Panc1 (cell line): ENCODE data around the gene STS. TPM values are rescaled to one million over a fixed set of nuclear protein-coding genes. Genes with fewer than 3 reads are reported as not detected.

Source experiments
- ATAC-seq: fragments of 200-7000 bp; cut with Tn5 transposase; 2 replicates; pipeline ENCODE4 v1.9.1; 2020; ENCODE audit warnings: mild to moderate bottlenecking, moderate library complexity
- BruUV-seq: library from RNA; stranded (reverse); fragments of 400-500 nt; replicated peaks from 2 replicates; lab custom pipeline; 2021; lab: Mats Ljungman, UMichigan
- CTCF ChIA-PET: fragments of 300-600 bp; sonication (Branson Sonifier 250); formaldehyde crosslinking; loops from one replicate; lab custom pipeline; 2022; ENCODE audit warnings: antibody characterized with exemption; lab: Charles Lee
- POLR2A ChIA-PET: fragments of 300-600 bp; sonication (Branson Sonifier 250); formaldehyde crosslinking; loops from one replicate; lab custom pipeline; 2022; ENCODE audit warnings: antibody characterized with exemption; lab: Charles Lee
- DNase-seq: peaks from one replicate; pipeline ENCODE4 v3.0.0-alpha.2; 2010; ENCODE audit warnings: low read depth, low spot score
- H3K27ac ChIP-seq: 2 replicates; pipeline ENCODE4 v1.5.1; 2011; ENCODE audit warnings: mild to moderate bottlenecking, low read length, inconsistent platforms
- H3K27me3 ChIP-seq: fragments of 200-500 bp; sonication (Bioruptor generic); 2 replicates; pipeline ENCODE4 v1.6.0; 2014; ENCODE audit warnings: low read length, inconsistent platforms; ENCODE audit not compliant: control insufficient read depth, insufficient read depth
- H3K36me3 ChIP-seq: fragments of 200-500 bp; sonication (Bioruptor generic); 2 replicates; pipeline ENCODE4 v1.5.1; 2014; ENCODE audit warnings: inconsistent platforms, mild to moderate bottlenecking, low read length, moderate library complexity; ENCODE audit not compliant: control insufficient read depth, insufficient read depth
- H3K4me1 ChIP-seq: 2 replicates; pipeline ENCODE4 v1.5.1; 2011; ENCODE audit warnings: inconsistent platforms, mild to moderate bottlenecking, low read length, moderate library complexity; ENCODE audit not compliant: control insufficient read depth, insufficient read depth
- H3K4me3 ChIP-seq, 2 experiments: 2 replicates each; pipeline ENCODE4 v1.5.1; 2011 to 2012; ENCODE audit warnings: low read depth in 2 of 2, low read length in 2 of 2, mild to moderate bottlenecking in 2 of 2, inconsistent platforms in 1 of 2, moderate library complexity in 1 of 2
- H3K9me3 ChIP-seq: fragments of 200-500 bp; sonication (Bioruptor generic); 2 replicates; pipeline ENCODE4 v1.5.1; 2014; ENCODE audit warnings: low read depth, mild to moderate bottlenecking, inconsistent platforms, low read length, moderate library complexity; ENCODE audit not compliant: control insufficient read depth, insufficient read depth
- POLR2AphosphoS5 ChIP-seq: IDR thresholded peaks from 2 replicates; pipeline ENCODE4 v1.6.1; 2012; ENCODE audit warnings: mild to moderate bottlenecking, low read depth, low read length, moderate library complexity
- SIN3A ChIP-seq: IDR thresholded peaks from 2 replicates; pipeline ENCODE4 v1.6.1; 2012; ENCODE audit warnings: low read depth, mild to moderate bottlenecking, low read length, moderate library complexity, borderline replicate concordance; ENCODE audit not compliant: insufficient read depth
- TCF7L2 ChIP-seq: IDR thresholded peaks from 2 replicates; pipeline ENCODE4 v1.6.1; 2011; ENCODE audit warnings: mild to moderate bottlenecking, low read depth, low read length, inconsistent platforms
- in situ Hi-C: cut with HindIII; loops from 2 replicates; pipeline ENCODE4 v1.10.0; 2016; ENCODE audit warnings: low sequenced_read_pairs, low pct_unique_long_range_greater_than_20kb
- intact Hi-C: fragments of 100-400 bp; cut with micrococcal nuclease; formaldehyde crosslinking; loops from one replicate; pipeline ENCODE4 v1.10.0; 2022; ENCODE audit not compliant: unreplicated experiment
- total RNA-seq: library from RNA; stranded (reverse); gene quantifications from one replicate; pipeline ENCODE4 v1.2.1, GENCODE V29; 2021; ENCODE audit not compliant: unreplicated experiment
- TF ChIP-seq, protein P1 (sequence below): fragments of 450-650 bp; IDR thresholded peaks from 2 replicates; pipeline ENCODE4 v1.5.1; 2017; ENCODE audit warnings: mild to moderate bottlenecking
- TF ChIP-seq, protein P2 (sequence below), 2 experiments: IDR thresholded peaks; 2 replicates each; pipeline ENCODE4 v1.6.1; 2011 to 2012; ENCODE audit warnings: low read depth in 2 of 2, control low read depth in 1 of 2, low read length in 1 of 2, mild to moderate bottlenecking in 1 of 2, moderate library complexity in 1 of 2; ENCODE audit not compliant: insufficient read depth in 1 of 2

STS gene
- total RNA-seq, 1 experiment from 2014 or later: 2.0 TPM

DNA sequence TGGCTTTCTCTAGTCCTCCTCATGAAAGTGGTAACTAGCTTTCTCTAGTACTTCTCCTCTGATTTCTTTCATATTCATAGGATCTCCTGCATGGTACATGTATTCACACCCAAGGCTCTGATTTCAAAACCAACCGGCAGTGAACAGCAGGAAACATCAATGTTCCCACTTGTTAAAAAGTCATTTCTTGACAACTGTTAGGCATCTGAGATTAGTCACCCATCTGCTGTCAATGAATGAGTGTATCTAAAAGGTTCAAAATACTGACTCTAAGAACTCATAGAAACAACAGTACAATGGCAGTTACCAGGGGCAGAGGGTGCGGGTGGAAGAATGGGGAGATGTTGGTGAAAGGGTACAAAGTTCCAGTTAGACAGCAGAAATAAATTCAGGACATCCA, 31.9 kb downstream of the STS start:
- CTCF ChIA-PET: no interaction called here
- in situ Hi-C loops: no loop called here

DNA sequence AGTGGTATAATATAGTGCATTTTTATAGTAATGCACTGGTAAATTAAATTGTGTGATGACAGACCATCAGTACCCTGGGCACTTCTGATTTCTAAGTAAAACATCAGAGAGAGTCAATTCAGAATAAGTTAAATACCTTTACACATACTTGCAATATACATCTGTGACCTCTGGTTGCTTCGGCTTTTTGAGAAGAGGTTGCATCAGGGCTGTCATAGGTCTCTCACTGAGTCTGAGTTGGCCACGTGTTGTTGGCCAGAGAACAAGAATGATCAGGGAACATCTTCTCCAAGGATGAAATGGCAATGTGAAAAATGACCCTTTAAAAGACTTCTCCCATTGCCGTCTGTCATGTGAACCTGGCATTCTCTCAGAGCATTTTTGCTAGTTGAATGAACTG, 37.3 kb downstream of the STS start:
- DNase-seq (no peak), ATAC-seq (no peak)
- BruUV-seq: no TSS peak
- TF ChIP-seq SIN3A: no peak
- TF ChIP-seq, protein P1, sequence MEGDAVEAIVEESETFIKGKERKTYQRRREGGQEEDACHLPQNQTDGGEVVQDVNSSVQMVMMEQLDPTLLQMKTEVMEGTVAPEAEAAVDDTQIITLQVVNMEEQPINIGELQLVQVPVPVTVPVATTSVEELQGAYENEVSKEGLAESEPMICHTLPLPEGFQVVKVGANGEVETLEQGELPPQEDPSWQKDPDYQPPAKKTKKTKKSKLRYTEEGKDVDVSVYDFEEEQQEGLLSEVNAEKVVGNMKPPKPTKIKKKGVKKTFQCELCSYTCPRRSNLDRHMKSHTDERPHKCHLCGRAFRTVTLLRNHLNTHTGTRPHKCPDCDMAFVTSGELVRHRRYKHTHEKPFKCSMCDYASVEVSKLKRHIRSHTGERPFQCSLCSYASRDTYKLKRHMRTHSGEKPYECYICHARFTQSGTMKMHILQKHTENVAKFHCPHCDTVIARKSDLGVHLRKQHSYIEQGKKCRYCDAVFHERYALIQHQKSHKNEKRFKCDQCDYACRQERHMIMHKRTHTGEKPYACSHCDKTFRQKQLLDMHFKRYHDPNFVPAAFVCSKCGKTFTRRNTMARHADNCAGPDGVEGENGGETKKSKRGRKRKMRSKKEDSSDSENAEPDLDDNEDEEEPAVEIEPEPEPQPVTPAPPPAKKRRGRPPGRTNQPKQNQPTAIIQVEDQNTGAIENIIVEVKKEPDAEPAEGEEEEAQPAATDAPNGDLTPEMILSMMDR: no peak
- no peak for TF ChIP-seq TCF7L2
- no peak for TF ChIP-seq POLR2AphosphoS5
- TF ChIP-seq, protein P2, sequence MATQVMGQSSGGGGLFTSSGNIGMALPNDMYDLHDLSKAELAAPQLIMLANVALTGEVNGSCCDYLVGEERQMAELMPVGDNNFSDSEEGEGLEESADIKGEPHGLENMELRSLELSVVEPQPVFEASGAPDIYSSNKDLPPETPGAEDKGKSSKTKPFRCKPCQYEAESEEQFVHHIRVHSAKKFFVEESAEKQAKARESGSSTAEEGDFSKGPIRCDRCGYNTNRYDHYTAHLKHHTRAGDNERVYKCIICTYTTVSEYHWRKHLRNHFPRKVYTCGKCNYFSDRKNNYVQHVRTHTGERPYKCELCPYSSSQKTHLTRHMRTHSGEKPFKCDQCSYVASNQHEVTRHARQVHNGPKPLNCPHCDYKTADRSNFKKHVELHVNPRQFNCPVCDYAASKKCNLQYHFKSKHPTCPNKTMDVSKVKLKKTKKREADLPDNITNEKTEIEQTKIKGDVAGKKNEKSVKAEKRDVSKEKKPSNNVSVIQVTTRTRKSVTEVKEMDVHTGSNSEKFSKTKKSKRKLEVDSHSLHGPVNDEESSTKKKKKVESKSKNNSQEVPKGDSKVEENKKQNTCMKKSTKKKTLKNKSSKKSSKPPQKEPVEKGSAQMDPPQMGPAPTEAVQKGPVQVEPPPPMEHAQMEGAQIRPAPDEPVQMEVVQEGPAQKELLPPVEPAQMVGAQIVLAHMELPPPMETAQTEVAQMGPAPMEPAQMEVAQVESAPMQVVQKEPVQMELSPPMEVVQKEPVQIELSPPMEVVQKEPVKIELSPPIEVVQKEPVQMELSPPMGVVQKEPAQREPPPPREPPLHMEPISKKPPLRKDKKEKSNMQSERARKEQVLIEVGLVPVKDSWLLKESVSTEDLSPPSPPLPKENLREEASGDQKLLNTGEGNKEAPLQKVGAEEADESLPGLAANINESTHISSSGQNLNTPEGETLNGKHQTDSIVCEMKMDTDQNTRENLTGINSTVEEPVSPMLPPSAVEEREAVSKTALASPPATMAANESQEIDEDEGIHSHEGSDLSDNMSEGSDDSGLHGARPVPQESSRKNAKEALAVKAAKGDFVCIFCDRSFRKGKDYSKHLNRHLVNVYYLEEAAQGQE (IDR thresholded peaks at IDR 0.05; ENCODE audit: insufficient read depth in 1 of 2, low read depth in 2 of 2, low read length in 1 of 2): no peak
- ChIA-PET CTCF (no interaction called here), POLR2A (no interaction called here)
- intact Hi-C loops: no loop called here
- no peaks in the 10 kb centered on the region for H3K9me3 ChIP-seq
- in situ Hi-C loops: no loop called here
- no peaks in the 10 kb centered on the region for H3K4me1 ChIP-seq
- H3K36me3 ChIP-seq: no peaks in the 10 kb centered on the region
- H3K27ac ChIP-seq: no peak overlapping the region
- no peaks in the 10 kb centered on the region for H3K27me3 ChIP-seq
- H3K4me3 ChIP-seq: no peak overlapping the region

More for the DNA sequence above, 31.9 kb downstream of the STS start:
- H3K27me3 ChIP-seq: no peaks in the 10 kb centered on the region
- H3K36me3 ChIP-seq: no peaks in the 10 kb centered on the region
- DNase-seq (no peak), ATAC-seq (no peak)
- intact Hi-C loops: no loop called here
- no peaks in the 10 kb centered on the region for H3K9me3 ChIP-seq
- no peak overlapping the region for H3K4me3 ChIP-seq
- no peak overlapping the region for H3K27ac ChIP-seq
- BruUV-seq: no TSS peak
- TF ChIP-seq, protein P1: no peak
- TF ChIP-seq TCF7L2 (no peak), SIN3A (no peak), POLR2AphosphoS5 (no peak)
- TF ChIP-seq, protein P2 (IDR thresholded peaks at IDR 0.05; ENCODE audit: insufficient read depth in 1 of 2, low read depth in 2 of 2, low read length in 1 of 2): no peak
- no peaks in the 10 kb centered on the region for H3K4me1 ChIP-seq
- POLR2A ChIA-PET: no interaction called here
